NCI-H460 (cell line): ENCODE data around the gene DUOXA2. TPM values are rescaled to one million over a fixed set of nuclear protein-coding genes. Genes with fewer than 3 reads are reported as not detected.
"Not testable (repeated sequence)": the region's sequence is repeated elsewhere in the genome, so short reads cannot be mapped to it uniquely, and the experiment has no call there.

Experiments used
- DNase-seq: peaks from one replicate; pipeline ENCODE4 v3.0.0-alpha.2; 2016; ENCODE audit warnings: low read depth; ENCODE audit errors: extremely low read depth
- total RNA-seq: library from RNA; depleted of rRNA; stranded (reverse); fragments of >200 nt; shearing (Covaris generic); gene quantifications from 2 replicates; pipeline ENCODE4 v1.2.3, GENCODE V29; 2014

DUOXA2 gene
- total RNA-seq, 1 experiment from 2014 or later: not detected

DNA sequence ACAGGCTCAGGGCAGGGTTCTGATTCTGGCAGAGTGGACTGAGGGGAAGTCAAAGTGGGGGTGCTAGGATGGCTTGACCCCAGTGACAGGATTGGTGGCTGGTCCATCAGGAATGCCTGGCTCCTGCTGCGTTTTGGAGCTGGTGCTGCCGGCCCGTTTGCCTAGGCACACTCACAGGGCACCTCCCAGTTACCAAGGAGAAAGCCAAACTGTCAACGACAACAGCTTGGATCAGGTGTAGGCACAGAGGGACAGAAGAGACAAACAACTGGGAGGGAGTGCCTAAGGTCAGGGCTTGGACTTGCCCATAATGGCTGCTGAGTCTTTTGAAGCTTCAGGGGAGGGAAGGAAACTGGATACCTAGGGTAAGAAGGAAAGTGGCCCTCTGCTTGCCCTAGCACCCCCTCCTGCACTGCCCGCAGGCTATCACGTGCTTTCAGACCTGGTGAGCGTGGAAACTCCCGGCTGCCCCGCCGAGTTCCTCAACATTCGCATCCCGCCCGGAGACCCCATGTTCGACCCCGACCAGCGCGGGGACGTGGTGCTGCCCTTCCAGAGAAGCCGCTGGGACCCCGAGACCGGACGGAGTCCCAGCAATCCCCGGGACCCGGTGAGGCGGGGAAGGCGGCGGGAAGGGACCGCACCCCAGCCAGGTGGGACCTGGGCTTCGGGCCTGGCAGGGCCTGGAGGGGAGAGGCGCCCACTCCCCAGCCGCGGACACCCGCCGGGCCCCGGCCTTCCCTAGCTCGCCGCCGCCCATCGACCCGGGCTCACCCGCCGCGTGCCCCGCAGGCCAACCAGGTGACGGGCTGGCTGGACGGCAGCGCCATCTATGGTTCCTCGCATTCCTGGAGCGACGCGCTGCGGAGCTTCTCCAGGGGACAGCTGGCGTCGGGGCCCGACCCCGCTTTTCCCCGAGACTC lies 20.8 kb downstream of the DUOXA2 start:
- no peak for DNase-seq

DNA sequence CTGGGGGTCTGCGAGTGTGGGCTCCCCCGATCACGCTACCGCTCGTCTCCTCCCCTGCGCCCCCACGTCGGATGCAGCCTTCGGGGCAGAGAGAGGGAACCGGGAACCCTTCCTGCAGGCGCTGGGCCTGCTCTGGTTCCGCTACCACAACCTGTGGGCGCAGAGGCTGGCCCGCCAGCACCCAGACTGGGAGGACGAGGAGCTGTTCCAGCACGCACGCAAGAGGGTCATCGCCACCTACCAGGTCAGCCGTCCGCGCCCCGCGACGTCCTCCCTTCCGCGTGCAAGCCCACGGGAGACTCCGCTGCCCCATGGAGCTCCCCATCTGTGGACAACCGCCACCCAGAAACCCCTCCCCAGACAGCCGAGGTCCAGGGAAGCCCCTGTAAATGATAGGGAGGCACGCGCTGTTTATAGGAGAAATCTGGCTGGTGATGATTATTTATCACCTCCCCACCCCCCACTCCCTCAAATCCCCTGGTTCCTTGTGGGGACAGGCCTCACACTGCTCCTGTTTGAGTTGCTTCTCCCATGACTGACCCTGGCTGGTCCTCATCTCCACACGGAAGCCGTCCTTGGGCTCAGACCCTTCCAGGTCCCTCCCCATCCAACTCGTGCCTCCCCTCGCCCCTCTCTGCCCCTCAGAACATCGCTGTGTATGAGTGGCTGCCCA lies 21.7 kb downstream of the DUOXA2 start:
- not testable (repeated sequence) for DNase-seq

DNA sequence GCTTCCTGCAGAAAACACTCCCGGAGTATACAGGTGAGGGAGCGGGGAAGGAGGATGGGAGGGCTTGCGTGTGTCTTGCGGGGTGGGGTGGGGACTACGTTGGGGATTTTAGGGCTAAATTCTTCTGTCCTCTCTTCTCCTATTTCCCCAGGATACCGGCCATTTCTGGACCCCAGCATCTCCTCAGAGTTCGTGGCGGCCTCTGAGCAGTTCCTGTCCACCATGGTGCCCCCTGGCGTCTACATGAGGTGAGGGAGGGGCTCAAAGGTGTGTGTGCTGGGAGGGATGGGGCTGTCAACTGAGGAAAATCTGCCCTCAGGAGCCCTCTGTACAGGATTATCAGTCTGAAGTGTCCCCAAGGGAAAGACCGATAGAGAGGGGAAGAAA lies 22.2 kb downstream of the DUOXA2 start:
- DNase-seq: no peak

DNA sequence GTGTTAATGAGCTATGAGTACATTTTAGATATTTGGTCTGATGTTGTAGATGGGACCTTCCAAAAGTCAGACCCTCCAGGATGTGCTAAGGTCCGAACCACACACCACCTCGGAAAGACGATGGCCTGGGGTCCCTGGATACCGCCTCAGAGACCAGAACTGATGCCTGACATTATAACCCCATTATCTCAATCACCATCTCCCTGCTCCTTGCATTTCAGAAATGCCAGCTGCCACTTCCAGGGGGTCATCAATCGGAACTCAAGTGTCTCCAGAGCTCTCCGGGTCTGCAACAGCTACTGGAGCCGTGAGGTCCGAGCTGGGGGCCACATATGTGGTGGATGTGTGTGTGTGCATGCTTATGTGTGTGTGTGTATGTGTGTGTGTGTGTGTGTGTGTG lies 23.6 kb downstream of the DUOXA2 start:
- no peak for DNase-seq

DNA sequence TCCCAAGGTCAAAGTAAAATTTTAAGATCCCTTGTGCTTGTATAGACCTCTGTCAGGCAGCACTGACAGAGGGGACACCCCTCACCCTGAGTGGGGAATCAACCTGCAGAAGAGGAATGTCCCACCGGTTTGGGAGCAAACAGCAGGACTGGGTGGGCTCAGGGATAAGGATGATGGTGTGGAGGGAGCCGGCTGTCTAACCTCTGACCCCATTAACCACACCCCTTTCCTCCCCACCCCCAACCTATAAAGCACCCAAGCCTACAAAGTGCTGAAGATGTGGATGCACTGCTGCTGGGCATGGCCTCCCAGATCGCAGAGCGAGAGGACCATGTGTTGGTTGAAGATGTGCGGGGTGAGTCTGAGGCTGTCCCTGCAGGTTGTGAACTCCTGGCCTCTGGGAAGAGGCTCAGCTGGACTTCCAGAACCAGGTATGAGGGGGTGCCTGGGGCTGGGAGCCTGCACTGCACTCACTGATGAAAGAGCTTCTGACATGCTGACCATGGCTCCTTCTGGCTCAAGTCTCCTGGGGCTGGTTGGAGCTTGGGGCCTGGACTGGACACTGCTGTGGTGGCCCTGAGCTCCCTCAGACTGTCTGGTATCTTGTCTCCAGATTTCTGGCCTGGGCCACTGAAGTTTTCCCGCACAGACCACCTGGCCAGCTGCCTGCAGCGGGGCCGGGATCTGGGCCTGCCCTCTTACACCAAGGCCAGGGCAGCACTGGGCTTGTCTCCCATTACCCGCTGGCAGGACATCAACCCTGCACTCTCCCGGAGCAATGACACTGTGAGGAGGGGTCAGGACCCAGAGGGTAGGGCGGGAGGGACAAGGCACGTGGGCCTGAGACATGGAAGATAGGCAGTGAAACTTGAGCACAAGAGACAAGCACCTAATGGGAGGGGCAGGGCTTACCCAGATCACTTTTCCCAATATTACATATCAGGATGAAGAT lies 25.0 kb downstream of the DUOXA2 start:
- DNase-seq: no peak

DNA sequence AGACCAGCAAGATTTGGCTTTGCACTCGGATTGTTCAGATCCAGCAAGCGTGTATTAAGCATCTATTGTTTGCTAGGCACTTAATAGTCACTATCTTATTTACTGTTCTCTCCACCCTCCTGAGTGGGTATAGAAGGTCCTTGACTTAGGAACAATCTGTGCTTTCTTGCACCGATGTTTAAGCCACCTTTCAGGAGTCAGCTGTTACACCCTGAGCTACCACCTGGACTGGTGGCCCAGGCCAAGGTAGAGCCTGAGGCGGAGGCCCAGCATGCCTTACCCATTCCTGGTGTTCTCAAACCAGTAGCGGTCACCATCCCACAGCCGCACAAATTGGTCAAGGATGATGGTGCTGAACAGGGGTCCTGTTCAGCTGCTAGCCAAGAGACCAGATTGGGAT lies 25.6 kb downstream of the DUOXA2 start:
- DNase-seq: no peak

DNA sequence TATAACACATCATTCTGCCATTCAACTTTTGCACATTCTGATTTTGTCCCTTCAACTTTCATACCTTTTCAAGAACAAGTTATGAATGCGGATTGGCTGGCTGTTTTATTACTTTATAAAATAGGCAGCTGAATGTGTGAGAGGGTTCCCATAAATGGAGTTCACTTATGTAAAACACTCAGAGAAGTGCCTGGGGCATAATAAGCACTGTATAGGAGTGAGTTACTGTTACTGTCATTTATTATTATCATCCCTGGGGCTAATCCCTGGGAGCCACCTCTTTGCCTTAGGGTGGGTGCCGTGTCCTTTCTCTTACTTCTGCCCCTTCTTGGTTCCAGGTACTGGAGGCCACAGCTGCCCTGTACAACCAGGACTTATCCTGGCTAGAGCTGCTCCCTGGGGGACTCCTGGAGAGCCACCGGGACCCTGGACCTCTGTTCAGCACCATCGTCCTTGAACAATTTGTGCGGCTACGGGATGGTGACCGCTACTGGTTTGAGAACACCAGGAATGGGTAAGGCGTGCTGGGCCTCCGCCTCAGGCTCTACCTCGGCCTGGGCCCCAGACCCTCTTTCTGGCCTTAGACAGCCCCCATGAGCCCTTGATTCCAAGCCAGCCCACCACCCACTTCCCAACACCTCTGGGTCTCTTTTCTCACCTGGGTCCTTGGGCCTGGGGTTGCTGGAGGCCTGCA lies 26.6 kb downstream of the DUOXA2 start:
- no peak for DNase-seq

DNA sequence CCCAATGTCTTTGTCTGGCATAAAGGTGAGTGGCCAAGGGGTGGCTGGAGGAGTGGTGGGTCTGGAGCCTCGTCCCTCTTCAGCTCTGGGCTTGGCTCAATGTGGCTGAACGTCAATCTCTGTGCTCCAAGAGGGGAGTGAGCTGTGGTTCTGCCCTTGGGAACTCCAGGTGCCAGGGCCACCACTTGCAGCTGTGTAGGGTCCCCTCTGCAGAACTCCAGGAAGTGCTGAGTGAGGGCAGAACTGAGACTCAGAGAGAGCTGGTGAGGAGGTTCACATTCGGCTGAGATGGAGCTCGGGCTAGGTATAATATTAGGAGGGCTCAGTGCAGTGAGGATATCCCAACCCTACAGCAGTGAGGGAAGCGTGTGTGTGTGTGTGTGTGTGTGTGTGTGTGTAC lies 27.3 kb downstream of the DUOXA2 start:
- no peak for DNase-seq

DNA sequence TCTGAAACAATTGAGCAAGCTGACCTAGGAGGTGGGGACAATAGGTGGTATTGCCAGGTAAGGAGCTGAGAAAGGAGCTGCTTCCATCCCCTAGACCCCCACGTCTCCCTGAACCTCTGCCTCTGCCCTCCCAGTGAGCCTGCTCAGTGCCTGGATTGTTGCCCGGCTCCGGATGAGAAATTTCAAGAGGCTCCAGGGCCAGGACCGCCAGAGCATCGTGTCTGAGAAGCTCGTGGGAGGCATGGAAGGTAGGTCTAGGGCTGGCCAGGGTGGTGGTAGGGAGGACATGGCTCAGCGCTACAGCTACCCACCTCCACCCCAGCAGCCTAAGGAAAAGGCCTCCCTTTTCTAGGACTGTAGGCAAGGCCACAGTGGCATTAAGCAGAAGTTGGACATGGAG lies 28.9 kb downstream of the DUOXA2 start:
- no peak for DNase-seq

DNA sequence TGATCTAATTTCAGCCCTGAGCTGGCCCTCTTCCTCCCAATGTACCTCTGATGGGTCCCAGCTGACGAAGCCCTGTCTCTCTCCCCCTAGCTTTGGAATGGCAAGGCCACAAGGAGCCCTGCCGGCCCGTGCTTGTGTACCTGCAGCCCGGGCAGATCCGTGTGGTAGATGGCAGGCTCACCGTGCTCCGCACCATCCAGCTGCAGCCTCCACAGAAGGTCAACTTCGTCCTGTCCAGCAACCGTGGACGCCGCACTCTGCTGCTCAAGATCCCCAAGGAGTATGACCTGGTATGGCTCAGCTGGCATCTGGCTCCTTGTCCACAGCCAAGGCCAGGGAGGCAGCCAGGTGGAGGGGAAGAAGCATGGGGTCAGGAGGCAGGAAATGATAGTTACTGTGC lies 29.8 kb downstream of the DUOXA2 start:
- no peak for DNase-seq

DNA sequence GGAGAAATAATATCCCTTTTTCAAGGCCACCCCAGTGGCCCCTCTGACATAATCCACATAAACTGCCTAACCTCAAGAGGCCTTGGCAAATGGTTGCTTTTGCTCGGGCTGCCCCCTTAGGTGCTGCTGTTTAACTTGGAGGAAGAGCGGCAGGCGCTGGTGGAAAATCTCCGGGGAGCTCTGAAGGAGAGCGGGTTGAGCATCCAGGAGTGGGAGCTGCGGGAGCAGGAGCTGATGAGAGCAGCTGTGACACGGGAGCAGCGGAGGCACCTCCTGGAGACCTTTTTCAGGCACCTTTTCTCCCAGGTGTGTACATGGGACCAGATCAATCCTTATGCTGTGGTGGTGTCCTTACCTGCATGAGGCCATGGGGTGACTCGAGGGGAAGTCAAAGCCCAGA lies 30.6 kb downstream of the DUOXA2 start:
- DNase-seq: no peak

DNA sequence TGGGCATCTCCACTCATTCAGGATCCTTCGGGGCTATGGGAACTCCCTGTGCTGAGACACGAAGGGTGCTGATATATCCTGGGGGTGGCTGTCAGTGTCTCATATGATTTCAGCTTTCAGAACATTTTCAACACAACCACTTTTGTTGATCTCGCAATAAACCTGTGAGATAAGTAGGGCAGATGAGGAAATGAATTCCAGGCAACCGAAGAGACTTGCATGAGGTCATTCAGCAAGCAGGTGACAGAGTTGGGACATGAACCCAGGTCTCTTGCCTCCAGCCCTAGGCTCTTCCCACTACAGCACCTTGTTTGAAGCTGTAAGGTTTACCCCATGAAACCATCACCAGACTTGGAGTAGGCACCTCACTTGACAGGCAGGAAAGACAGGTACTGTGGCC lies 32.3 kb downstream of the DUOXA2 start:
- no peak for DNase-seq

DNA sequence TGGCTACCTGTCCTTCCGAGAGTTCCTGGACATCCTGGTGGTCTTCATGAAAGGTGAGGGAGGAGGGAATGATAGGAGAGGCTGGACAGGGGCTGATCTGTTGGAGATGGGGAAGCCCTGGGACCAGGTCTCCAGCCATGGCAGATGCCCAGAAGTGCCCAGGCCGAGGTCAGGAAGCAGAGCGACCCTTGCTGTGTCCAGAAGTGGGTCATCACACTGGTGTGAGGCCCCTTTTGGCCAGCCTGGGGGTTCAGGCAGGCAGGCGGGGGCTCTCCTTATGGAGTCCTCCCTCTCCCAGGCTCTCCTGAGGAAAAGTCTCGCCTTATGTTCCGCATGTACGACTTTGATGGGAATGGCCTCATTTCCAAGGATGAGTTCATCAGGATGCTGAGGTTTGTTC lies 33.5 kb downstream of the DUOXA2 start:
- DNase-seq: no peak

DNA sequence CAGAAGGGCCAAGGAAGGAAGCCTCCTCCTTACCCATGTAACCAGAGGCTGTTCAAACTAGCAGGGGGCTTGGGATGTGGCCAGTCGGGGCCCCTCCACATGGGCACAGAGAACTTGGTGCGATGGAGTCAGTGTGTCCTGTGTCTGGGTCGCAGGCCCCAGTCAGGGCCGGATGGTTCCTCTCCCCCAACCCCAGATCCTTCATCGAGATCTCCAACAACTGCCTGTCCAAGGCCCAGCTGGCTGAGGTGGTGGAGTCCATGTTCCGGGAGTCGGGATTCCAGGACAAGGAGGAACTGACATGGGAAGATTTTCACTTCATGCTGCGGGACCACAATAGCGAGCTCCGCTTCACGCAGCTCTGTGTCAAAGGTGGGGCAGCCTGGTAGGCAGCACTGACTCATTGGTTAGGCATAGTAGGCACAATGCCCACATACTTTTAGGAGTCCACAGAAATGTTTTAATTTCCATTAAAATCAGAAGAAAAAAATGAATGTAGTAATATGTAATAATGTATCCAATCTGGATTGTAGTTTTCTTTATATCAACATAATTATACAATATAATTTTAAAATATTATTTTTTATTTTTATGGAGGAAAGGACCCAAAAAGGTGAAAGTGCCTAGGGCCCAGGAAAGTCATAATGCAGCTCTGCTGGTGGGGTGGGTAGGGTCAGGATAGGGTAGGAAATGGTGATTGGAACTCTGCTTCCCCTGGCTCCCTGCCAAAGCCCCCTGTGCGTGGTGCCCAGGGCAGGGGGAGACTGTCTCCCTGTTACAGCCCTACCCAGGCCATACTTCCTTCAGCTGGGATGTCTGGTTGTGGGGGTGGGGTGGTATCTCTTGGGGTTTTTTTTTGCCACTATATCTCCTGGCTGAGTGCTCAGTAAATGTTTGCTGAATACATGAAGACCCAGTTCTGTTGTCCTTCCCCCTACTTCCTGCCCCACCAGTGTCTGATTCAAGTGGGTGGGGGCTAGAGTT lies 34.2 kb downstream of the DUOXA2 start:
- DNase-seq: no peak

DNA sequence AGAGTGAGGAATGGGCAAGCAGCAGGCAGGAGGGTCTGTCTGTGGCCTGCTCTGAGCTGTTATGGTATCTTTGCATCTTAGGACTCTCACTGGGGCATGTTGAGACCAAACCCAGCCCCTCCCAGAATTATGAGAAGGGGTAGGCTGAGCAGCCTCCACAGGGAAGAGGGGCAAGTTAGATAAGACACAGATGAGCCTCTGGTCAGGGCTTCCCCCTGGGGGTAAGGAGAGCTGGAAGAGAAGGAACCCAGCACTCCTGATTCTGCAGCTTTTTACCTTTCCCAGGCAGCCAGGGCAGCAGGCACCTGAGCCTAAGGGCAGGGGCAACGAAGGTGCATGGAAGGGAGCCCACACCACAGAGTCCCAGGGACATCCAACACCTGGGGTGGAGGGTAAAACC lies 34.9 kb downstream of the DUOXA2 start:
- no peak for DNase-seq

DNA sequence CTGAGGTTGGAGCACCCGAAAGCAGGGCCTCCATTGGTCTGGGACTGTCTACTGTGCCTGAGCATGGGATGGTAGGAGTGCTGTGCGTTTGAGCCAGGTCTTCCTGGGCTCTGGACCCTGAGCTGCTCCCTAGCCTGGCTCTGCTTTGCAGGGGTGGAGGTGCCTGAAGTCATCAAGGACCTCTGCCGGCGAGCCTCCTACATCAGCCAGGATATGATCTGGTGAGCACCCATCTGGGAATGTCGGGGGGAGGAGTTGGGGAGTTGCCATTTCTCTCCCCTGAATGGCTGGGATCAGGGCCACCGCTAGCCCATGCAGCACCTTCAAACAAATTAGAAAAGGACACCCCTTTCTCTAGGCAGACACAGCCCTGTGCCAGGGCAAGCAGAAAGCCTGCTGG lies 36.4 kb downstream of the DUOXA2 start:
- DNase-seq: no peak

DNA sequence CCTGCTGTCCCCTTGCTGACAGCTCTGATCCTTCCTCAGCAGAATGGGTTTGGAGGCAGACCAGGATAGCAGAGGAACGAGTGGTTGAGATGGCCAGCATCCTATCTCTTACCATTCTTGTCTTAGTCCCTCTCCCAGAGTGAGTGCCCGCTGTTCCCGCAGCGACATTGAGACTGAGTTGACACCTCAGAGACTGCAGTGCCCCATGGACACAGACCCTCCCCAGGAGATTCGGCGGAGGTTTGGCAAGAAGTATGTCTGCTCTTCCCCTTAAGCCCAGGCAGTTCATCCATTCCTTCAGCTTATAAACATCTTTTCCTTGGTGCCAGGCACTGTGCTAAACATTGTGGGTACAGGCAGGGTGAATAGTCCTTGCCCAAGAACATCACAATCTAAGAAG lies 36.9 kb downstream of the DUOXA2 start:
- DNase-seq: no peak

DNA sequence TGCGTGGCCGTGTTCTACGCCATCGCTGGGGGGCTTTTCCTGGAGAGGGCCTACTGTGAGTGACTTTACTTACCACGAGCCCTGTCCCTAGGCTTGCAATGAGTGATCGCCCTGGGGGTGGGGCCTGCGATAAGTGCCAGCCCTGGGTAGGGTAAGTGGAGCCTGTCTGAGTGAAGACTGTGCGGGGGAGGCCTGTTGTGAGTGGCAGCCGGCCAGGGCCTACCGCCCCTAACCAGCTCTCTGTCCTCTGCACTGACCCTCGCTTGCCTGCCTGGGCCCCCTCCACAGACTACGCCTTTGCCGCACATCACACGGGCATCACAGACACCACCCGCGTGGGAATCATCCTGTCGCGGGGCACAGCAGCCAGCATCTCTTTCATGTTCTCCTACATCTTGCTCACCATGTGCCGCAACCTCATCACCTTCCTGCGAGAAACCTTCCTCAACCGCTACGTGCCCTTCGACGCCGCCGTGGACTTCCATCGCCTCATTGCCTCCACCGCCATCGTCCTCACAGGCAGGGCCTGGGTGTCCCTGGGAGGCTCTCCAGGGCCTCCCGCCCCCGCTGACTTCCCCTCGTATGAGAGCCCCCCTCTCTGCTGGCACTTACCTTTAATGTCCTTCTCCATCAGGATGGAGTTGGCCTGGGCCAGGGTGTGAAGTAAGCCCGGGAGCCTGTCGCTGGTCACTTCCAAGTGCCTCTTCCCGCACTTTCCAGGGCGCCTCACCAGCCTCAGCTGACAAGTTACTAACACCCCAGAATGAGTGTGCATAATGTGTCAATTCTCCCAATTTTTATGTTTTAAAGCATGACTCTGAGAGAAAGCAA lies 38.1 kb downstream of the DUOXA2 start:
- no peak for DNase-seq
